T follicular helper cell (primary cell): ENCODE measurements around the gene PREB.

ENCODE experiments used
- DNase-seq: peaks from one replicate; pipeline ENCODE4 v3.0.0-alpha.2; 2020; ENCODE audit warnings: low read depth

PREB gene

DNA sequence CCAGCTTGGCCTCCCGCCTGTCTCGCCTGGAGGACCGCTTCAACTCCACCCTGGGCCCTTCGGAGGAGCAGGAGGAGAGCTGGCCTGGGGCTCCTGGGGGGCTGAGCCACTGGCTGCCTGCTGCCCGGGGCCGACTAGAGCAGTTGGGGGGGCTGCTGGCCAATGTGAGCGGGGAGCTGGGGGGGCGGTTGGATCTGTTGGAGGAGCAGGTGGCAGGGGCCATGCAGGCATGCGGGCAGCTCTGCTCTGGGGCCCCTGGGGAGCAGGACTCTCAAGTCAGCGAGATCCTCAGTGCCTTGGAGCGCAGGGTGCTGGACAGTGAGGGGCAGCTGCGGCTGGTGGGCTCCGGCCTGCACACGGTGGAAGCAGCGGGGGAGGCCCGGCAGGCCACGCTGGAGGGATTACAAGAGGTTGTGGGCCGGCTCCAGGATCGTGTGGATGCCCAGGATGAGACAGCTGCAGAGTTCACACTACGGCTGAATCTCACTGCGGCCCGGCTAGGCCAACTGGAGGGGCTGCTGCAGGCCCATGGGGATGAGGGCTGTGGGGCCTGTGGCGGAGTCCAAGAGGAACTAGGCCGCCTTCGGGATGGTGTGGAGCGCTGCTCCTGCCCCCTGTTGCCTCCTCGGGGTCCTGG lies 51.5 kb downstream of the PREB start:
- no peak for DNase-seq

GRCh38 chr2:27081984-27082772 lies 52.3 kb downstream of the PREB start:
- no peak for DNase-seq
